Karpas-422 (cell line): ENCODE results near the gene DCXR. TPM values are rescaled to one million over a fixed set of nuclear protein-coding genes. Genes with fewer than 3 reads are reported as not detected.

ENCODE experiments used
- DNase-seq: peaks from one replicate; pipeline ENCODE4 v3.0.0-alpha.2; 2015
- H2AFZ ChIP-seq: fragments of 200-600 bp; sonication (generic); 2 replicates; pipeline ENCODE4 v1.6.1; 2014; ENCODE audit warnings: antibody characterized with exemption, low read length, mixed read lengths
- H3K27ac ChIP-seq: fragments of 200-600 bp; sonication (generic); 2 replicates; pipeline ENCODE4 v1.5.1; 2014; ENCODE audit warnings: mild to moderate bottlenecking, low read length, moderate library complexity
- H3K27me3 ChIP-seq: fragments of 200-600 bp; sonication (generic); 2 replicates; pipeline ENCODE4 v1.6.1; 2014; ENCODE audit warnings: low read length, mixed read lengths
- H3K36me3 ChIP-seq: fragments of 200-600 bp; sonication (generic); 2 replicates; pipeline ENCODE4 v1.6.1; 2014; ENCODE audit warnings: low read length, mixed read lengths; ENCODE audit not compliant: insufficient read depth
- H3K4me1 ChIP-seq: fragments of 200-600 bp; sonication (generic); 2 replicates; pipeline ENCODE4 v1.6.1; 2014; ENCODE audit warnings: mild to moderate bottlenecking, low read length, mixed read lengths
- H3K4me2 ChIP-seq: fragments of 200-600 bp; sonication (generic); 2 replicates; pipeline ENCODE4 v1.6.1; 2014; ENCODE audit warnings: low read length, low read depth, mild to moderate bottlenecking; ENCODE audit not compliant: poor library complexity, severe bottlenecking
- H3K4me3 ChIP-seq: fragments of 200-600 bp; sonication (generic); 2 replicates; pipeline ENCODE4 v1.5.1; 2014; ENCODE audit warnings: mild to moderate bottlenecking, antibody characterized with exemption, low read length, mixed read lengths
- H3K79me2 ChIP-seq: fragments of 200-600 bp; sonication (generic); 2 replicates; pipeline ENCODE4 v1.6.1; 2014; ENCODE audit warnings: mild to moderate bottlenecking, low read length, mixed read lengths
- H3K9ac ChIP-seq: fragments of 200-600 bp; sonication (generic); 2 replicates; pipeline ENCODE4 v1.6.0; 2014; ENCODE audit warnings: low read length
- H3K9me2 ChIP-seq: fragments of 200-600 bp; sonication (generic), shearing (Covaris generic); replicated peaks from 2 replicates; pipeline ENCODE4 v1.6.0; 2014; ENCODE audit warnings: mild to moderate bottlenecking, low read length, moderate library complexity; ENCODE audit not compliant: insufficient read depth
- H3K9me3 ChIP-seq: fragments of 300-700, 200-600 bp; sonication (generic); 2 replicates; pipeline ENCODE4 v1.6.1; 2014; ENCODE audit warnings: low read length, mixed read lengths
- H4K20me1 ChIP-seq: fragments of 200-600 bp; sonication (generic); 2 replicates; pipeline ENCODE4 v1.6.1; 2014; ENCODE audit warnings: mild to moderate bottlenecking, antibody characterized with exemption, low read length, low read depth; ENCODE audit not compliant: insufficient read depth
- total RNA-seq: library from RNA; depleted of rRNA; stranded (reverse); fragments of >200 nt; shearing (Covaris generic); gene quantifications from 2 replicates; pipeline ENCODE4 v1.2.3, GENCODE V29; 2014; ENCODE audit warnings: low replicate concordance

DCXR gene
- total RNA-seq, 1 experiment from 2014 or later: 103 TPM

DNA sequence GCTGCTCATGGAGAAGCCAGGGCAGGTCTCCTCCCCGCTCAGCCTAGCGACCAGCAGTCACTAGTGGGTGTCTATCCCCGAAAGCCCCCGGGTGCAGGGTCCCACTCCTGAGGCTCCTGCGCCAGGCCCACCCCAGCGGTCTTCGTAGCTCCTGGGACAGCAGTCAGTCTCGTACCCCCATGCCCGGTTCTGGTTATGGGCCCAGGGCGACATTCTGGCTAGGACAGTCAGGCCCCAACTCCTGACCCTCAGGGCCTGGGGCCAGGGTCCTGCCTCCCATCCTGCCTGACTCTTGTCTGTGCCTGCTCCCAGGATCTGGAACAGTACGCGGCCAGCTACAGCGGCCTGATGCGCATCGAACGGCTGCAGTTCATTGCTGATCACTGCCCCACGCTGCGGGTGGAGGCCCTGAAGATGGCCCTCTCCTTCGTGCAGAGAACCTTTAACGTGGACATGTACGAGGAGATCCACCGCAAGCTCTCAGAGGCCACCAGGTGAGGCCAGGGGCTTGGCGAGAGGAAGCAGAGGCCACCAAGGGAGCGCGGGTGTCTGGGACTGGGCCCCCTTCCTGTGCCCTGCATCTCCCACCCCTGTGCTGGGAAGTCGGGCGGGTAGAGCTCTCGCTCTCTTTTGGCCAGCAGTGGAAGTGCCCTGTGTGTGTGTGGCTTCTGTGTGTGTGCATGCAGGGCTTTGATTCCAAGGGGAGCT lies 16.2 kb upstream of the DCXR start:
- no peaks in the 10 kb centered on the region for H3K36me3 ChIP-seq
- no peak overlapping the region for H2AFZ ChIP-seq
- peak overlapping the region; percentile 96 for H3K9ac ChIP-seq
- peaks cover 17% of the 10 kb centered on the region; the same call in 1 of the 2 replicates for H4K20me1 ChIP-seq
- no peaks in the 10 kb centered on the region for H3K9me2 ChIP-seq
- H3K4me2 ChIP-seq: peak overlapping the region; percentile 95
- H3K4me3 ChIP-seq: no peak overlapping the region; the same call in 1 of the 2 replicates
- no peaks in the 10 kb centered on the region for H3K27me3 ChIP-seq
- no peaks in the 10 kb centered on the region for H3K9me3 ChIP-seq
- no peak for DNase-seq
- peaks cover 17% of the 10 kb centered on the region for H3K79me2 ChIP-seq
- H3K27ac ChIP-seq: no peak overlapping the region
- peaks cover 31% of the 10 kb centered on the region for H3K4me1 ChIP-seq

DNA sequence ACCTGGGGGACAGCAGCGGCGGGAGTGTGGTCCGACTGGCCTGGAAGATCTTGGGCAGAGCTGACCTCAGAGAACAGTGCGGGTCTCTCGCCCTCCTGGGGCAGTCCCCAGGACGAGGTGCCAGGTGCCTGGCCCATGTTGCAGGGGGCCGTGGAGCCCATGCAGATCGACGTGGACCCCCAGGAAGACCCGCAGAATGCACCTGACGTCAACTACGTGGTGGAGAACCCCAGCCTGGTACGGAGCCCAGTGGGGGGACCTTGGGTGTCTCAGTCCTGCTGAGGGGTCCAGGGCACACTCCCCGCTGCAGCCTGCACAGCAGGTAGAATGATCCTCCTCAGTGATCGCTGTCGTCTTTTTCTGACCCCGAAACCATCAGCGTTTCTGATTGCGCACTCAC lies 15.6 kb upstream of the DCXR start:
- H3K79me2 ChIP-seq: peaks cover 17% of the 10 kb centered on the region
- no peaks in the 10 kb centered on the region for H3K36me3 ChIP-seq
- H3K27me3 ChIP-seq: no peaks in the 10 kb centered on the region
- H3K4me2 ChIP-seq: peak overlapping the region; percentile 95
- DNase-seq: no peak
- H4K20me1 ChIP-seq: peaks cover 17% of the 10 kb centered on the region; the same call in 1 of the 2 replicates
- H3K27ac ChIP-seq: no peak overlapping the region
- peak overlapping the region; percentile 99 for H3K4me3 ChIP-seq
- H3K9me3 ChIP-seq: no peaks in the 10 kb centered on the region
- H3K9ac ChIP-seq: peak overlapping the region; percentile 96
- H2AFZ ChIP-seq: no peak overlapping the region
- peaks cover 30% of the 10 kb centered on the region for H3K4me1 ChIP-seq
- H3K9me2 ChIP-seq: no peaks in the 10 kb centered on the region

- Histone ChIP-seq H3K4me1 (peaks cover 30% of the 10 kb centered on the region), H3K27ac (no peak overlapping the region), H3K36me3 (no peaks in the 10 kb centered on the region), H3K9ac (peak overlapping the region; percentile 96), H3K79me2 (peaks cover 17% of the 10 kb centered on the region), H2AFZ (no peak overlapping the region), H3K27me3 (no peaks in the 10 kb centered on the region), H3K9me3 (no peaks in the 10 kb centered on the region), H3K4me2 (peak overlapping the region; percentile 95), H3K9me2 (no peaks in the 10 kb centered on the region), H4K20me1 (peaks cover 17% of the 10 kb centered on the region; the same call in 1 of the 2 replicates), H3K4me3 (peak overlapping the region; percentile 99)
- no peak for DNase-seq
These were observed 15.2 kb upstream of the DCXR start for GRCh38 chr17:82052638-82053059.

DNA sequence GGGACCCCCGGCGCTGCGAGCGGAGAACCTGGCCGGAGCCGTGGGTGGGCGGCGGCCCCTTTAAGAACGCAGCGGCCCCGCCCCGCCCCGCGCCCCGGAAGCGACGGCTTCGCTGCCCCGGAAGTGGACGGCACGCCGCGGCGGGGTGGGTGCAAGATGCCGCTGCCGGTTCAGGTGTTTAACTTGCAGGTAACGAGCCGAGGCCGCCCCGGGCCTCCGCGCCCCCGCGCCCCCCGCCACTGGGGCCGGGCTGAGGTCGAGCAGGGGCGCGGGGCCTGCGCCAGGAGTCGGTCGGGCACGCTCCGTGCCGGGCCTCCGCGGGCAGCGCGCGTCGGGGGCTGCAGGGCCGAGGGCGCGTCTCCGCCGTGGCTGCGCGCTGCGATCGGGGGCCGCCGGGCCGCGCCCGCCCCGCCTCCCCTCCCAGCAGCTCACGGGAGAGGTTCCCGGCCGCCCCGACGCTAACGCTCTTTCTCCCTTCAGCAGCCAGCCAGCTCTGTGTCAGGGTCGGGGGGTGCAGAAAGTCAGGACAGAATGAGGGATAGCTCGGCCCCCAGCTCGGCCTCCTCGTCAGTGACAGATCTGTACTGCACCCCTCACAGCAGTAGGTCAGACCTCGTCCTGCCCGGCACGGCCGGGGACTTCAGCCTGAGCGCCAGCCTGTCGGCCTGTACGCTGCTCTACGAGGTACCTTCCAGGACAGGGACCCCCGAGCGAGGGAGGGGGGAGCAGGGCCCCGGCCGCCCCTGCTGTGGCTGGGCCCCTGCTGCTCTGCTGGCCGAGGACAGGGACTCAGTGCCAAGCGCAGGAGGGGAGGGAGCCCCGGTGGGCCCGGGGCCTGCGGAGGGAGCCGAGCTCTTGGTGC lies 14.5 kb upstream of the DCXR start, which contains the start of the genes GPS1 and RFNG:
TSS of gene GPS1 (plus strand) at position 123 of the 862 bp plus-strand sequence. CDS start at position 157, 34 bp downstream.
TSS of gene RFNG (minus strand) at position 36 of the 862 bp plus-strand sequence. CDS start 45 bp downstream, outside the sequence.
- Histone ChIP-seq H3K4me3 (peak within 1 kb of the TSS; percentile 99), H3K79me2 (peaks cover 17% of the 10 kb centered on the region), H3K9me2 (no peaks in the 10 kb centered on the region), H3K4me1 (peaks cover 30% of the 10 kb centered on the region), H3K9ac (peak within 1 kb of the TSS; percentile 96), H2AFZ (no peak within 1 kb of the TSS), H3K36me3 (no peaks in the 10 kb centered on the region), H4K20me1 (peaks cover 17% of the 10 kb centered on the region; the same call in 1 of the 2 replicates), H3K27me3 (no peaks in the 10 kb centered on the region), H3K4me2 (peak within 1 kb of the TSS; percentile 95), H3K9me3 (no peaks in the 10 kb centered on the region), H3K27ac (no peak within 1 kb of the TSS)
- DNase-seq: peak; percentile 92

DNA sequence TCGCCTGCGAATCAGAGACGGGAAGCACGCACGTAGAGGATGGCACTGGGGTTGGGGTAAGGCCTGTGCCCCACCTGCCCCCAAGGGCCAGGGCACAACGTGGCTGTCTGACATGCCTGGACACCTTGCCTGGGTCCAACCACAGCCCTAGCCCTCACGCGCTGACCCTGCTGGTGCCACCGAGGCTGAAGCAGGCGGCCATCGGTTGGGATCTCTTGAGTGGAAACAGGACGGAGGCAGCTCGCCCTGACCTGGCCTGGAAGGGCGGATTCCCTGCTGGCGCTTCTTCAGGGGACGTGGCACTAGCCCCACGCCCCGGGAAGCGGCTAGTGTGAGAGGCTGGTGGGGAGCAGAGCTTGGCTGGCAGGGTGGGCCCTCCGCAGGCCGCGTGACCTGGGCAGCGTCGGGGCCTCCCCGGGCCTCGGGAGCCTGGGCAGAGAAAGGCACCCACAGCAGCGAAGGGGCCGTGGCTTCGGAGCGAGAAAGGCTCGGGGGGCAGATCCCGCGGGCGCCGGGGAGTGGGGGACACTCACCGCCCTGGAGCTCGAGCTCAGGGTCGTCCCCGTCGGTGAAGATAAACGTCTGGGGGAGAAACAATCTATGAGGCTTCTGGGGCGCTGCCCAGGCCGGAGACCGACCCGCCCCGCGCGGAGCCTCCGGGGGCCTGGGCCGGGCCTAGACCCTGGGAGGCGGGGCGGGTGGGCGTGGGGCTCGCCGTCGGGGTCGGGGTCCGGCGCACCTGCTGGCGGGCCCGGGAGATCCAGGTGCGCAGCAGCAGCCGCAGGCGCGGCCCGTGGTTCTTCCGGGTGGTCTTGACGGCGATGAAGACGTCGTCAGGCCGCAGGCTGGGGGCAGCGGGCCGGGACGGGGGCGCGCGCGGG lies 13.5 kb upstream of the DCXR start:
- Histone ChIP-seq H2AFZ (no peak overlapping the region), H3K9ac (peak overlapping the region; percentile 65)

GRCh38 chr17:82050152-82050760 lies 12.8 kb upstream of the DCXR start:
- Histone ChIP-seq H2AFZ (no peak overlapping the region), H3K27me3 (no peaks in the 10 kb centered on the region), H3K4me2 (peak overlapping the region; percentile 74), H3K4me3 (peak overlapping the region; percentile 71; the same call in 1 of the 2 replicates), H3K9ac (peak overlapping the region; percentile 65), H3K79me2 (peaks cover 17% of the 10 kb centered on the region), H3K9me2 (no peaks in the 10 kb centered on the region), H3K36me3 (no peaks in the 10 kb centered on the region), H3K27ac (no peak overlapping the region), H4K20me1 (peaks cover 11% of the 10 kb centered on the region; the same call in 1 of the 2 replicates), H3K4me1 (peaks cover 30% of the 10 kb centered on the region), H3K9me3 (no peaks in the 10 kb centered on the region)
- no peak for DNase-seq

More for the DNA sequence above, 13.5 kb upstream of the DCXR start:
- H3K4me1 ChIP-seq: peaks cover 30% of the 10 kb centered on the region
- H3K36me3 ChIP-seq: no peaks in the 10 kb centered on the region
- peaks cover 17% of the 10 kb centered on the region; the same call in 1 of the 2 replicates for H4K20me1 ChIP-seq
- no peak for DNase-seq
- H3K9me2 ChIP-seq: no peaks in the 10 kb centered on the region
- H3K9me3 ChIP-seq: no peaks in the 10 kb centered on the region
- H3K4me3 ChIP-seq: peak overlapping the region; percentile 71
- H3K27me3 ChIP-seq: no peaks in the 10 kb centered on the region
- no peak overlapping the region for H3K27ac ChIP-seq
- H3K79me2 ChIP-seq: peaks cover 17% of the 10 kb centered on the region
- H3K4me2 ChIP-seq: peak overlapping the region; percentile 74

- Histone ChIP-seq H3K27me3 (no peaks in the 10 kb centered on the region), H3K4me1 (peaks cover 30% of the 10 kb centered on the region), H2AFZ (no peak overlapping the region), H3K9me2 (no peaks in the 10 kb centered on the region), H3K9ac (no peak overlapping the region; the same call in 1 of the 2 replicates), H3K9me3 (no peaks in the 10 kb centered on the region), H4K20me1 (peaks cover 11% of the 10 kb centered on the region; the same call in 1 of the 2 replicates), H3K4me2 (peak overlapping the region; percentile 11), H3K27ac (no peak overlapping the region), H3K4me3 (no peak overlapping the region), H3K36me3 (no peaks in the 10 kb centered on the region), H3K79me2 (peaks cover 17% of the 10 kb centered on the region)
- no peak for DNase-seq
These were observed 12.0 kb upstream of the DCXR start for GRCh38 chr17:82049521-82049971.
